K562 (cell line): Measurements from ENCODE around the gene FPGS. TPM values are rescaled to one million over a fixed set of nuclear protein-coding genes. Genes with fewer than 3 reads are reported as not detected.

ENCODE experiments used
- PTBP1 ChIP-seq: fragments of 200-400 bp; formaldehyde crosslinking; IDR thresholded peaks from 2 replicates; pipeline ENCODE4 v1.6.1; 2017; ENCODE audit warnings: low read depth, low read length
- RCOR1 ChIP-seq, 2 experiments: IDR thresholded peaks; 2 replicates each; pipeline ENCODE4 v1.6.1; 2012; ENCODE audit warnings: low read depth in 2 of 2, low read length in 2 of 2, borderline replicate concordance in 1 of 2, improper control_type of control experiment in 1 of 2
- SMARCA5 ChIP-seq: fragments of 450-650 bp; IDR thresholded peaks from 2 replicates; pipeline ENCODE4 v1.6.1; 2016
- ZFP36 ChIP-seq: fragments of 150-350 bp; IDR thresholded peaks from 2 replicates; pipeline ENCODE4 v1.6.1; 2018; ENCODE audit warnings: low read length, low read depth; ENCODE audit not compliant: partially characterized antibody
- polyA plus RNA-seq, 8 experiments: library from polyadenylated mRNA; depleted of rRNA in 4 of 8; stranded (reverse) in 5 of 8; unstranded in 3 of 8; fragments of >200 nt; fragmentation: Nextera tagmentation in 2 of 8; fragmentation: Illumina TruSeq in 1 of 8; extraction: Ambion mirVana in 2 of 8; extraction: Trizol in 1 of 8; gene quantifications; 2 replicates each; pipeline versions ENCODE4 v1.2.1 to v1.2.3, GENCODE V29; 2011 to 2014; ENCODE audit warnings: inconsistent platforms in 1 of 8, missing spikeins in 1 of 8
- total RNA-seq, 7 experiments: library from RNA; depleted of rRNA in 6 of 7; stranded (reverse); fragments of >200 nt in 6 of 7; fragmentation: Illumina TruSeq in 2 of 7; extraction: Trizol in 2 of 7; gene quantifications; 2 replicates each; pipeline versions ENCODE4 v1.2.1 to v1.2.3, GENCODE V29; 2011 to 2021; ENCODE audit warnings: low replicate concordance in 1 of 7
- TF ChIP-seq, protein P1 (sequence below): fragments of 450-650 bp; IDR thresholded peaks from 2 replicates; pipeline ENCODE4 v1.6.1; 2018; ENCODE audit not compliant: partially characterized antibody
- TF ChIP-seq, protein P2 (sequence below): sonication (generic); formaldehyde crosslinking; IDR thresholded peaks from 2 replicates; pipeline ENCODE4 v1.8.1; 2023; ENCODE audit warnings: mild to moderate bottlenecking, missing genetic modification reagents

Gene FPGS
- total and polyA plus RNA-seq, 9 of the 15 experiments (the other 6 are each of a cell fraction or from before 2014, with no cell fraction given) = 0.84 to 86.4 (median 59.2) TPM

GRCh38 chr9:127780126-127780885 lies 22.4 kb upstream of the FPGS start (continued):
- TF ChIP-seq, protein P1, sequence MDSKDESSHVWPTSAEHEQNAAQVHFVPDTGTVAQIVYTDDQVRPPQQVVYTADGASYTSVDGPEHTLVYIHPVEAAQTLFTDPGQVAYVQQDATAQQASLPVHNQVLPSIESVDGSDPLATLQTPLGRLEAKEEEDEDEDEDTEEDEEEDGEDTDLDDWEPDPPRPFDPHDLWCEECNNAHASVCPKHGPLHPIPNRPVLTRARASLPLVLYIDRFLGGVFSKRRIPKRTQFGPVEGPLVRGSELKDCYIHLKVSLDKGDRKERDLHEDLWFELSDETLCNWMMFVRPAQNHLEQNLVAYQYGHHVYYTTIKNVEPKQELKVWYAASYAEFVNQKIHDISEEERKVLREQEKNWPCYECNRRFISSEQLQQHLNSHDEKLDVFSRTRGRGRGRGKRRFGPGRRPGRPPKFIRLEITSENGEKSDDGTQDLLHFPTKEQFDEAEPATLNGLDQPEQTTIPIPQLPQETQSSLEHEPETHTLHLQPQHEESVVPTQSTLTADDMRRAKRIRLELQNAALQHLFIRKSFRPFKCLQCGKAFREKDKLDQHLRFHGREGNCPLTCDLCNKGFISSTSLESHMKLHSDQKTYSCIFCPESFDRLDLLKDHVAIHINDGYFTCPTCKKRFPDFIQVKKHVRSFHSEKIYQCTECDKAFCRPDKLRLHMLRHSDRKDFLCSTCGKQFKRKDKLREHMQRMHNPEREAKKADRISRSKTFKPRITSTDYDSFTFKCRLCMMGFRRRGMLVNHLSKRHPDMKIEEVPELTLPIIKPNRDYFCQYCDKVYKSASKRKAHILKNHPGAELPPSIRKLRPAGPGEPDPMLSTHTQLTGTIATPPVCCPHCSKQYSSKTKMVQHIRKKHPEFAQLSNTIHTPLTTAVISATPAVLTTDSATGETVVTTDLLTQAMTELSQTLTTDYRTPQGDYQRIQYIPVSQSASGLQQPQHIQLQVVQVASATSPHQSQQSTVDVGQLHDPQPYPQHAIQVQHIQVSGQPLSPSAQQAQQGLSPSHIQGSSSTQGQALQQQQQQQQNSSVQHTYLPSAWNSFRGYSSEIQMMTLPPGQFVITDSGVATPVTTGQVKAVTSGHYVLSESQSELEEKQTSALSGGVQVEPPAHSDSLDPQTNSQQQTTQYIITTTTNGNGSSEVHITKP = no peak
- TF ChIP-seq ZFP36 = peak; percentile 78
- 0 out of 4 replicates have a peak, but pooled peaks of 1 of the 2 experiments have one; percentile 38 for TF ChIP-seq RCOR1 (IDR thresholded peaks at IDR 0.05; ENCODE audit: borderline replicate concordance in 1 of 2, low read depth in 2 of 2, low read length in 2 of 2)
- TF ChIP-seq, protein P2, sequence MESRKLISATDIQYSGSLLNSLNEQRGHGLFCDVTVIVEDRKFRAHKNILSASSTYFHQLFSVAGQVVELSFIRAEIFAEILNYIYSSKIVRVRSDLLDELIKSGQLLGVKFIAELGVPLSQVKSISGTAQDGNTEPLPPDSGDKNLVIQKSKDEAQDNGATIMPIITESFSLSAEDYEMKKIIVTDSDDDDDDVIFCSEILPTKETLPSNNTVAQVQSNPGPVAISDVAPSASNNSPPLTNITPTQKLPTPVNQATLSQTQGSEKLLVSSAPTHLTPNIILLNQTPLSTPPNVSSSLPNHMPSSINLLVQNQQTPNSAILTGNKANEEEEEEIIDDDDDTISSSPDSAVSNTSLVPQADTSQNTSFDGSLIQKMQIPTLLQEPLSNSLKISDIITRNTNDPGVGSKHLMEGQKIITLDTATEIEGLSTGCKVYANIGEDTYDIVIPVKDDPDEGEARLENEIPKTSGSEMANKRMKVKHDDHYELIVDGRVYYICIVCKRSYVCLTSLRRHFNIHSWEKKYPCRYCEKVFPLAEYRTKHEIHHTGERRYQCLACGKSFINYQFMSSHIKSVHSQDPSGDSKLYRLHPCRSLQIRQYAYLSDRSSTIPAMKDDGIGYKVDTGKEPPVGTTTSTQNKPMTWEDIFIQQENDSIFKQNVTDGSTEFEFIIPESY (CRISPR knock-in tag) = peak; percentile 53
- peak; percentile 37; the same call in 1 of the 2 replicates for TF ChIP-seq SMARCA5
- TF ChIP-seq PTBP1 = 0 out of 2 replicates have a peak, but pooled peaks have one; percentile 22
